Endothelial cell (in vitro differentiated cells): ENCODE data around the gene HDAC9. TPM values are rescaled to one million over a fixed set of nuclear protein-coding genes. Genes with fewer than 3 reads are reported as not detected.

Source experiments
- DNase-seq: peaks from one replicate; pipeline ENCODE4 v3.0.0; 2021; ENCODE audit warnings: low spot score
- H3K27ac Mint-ChIP-seq: one replicate; pipeline ENCODE4 v1.8.0; 2021; ENCODE audit warnings: mixed read lengths, inconsistent platforms; ENCODE audit not compliant: unreplicated experiment
- H3K27me3 Mint-ChIP-seq: one replicate; pipeline ENCODE4 v1.8.0; 2021; ENCODE audit warnings: mild to moderate bottlenecking, moderate library complexity, mixed read lengths, inconsistent platforms; ENCODE audit not compliant: unreplicated experiment
- H3K36me3 Mint-ChIP-seq: one replicate; pipeline ENCODE4 v1.8.0; 2021; ENCODE audit warnings: mild to moderate bottlenecking, low read depth, mixed read lengths, inconsistent platforms; ENCODE audit not compliant: unreplicated experiment
- H3K4me1 Mint-ChIP-seq: one replicate; pipeline ENCODE4 v1.8.0; 2021; ENCODE audit warnings: mild to moderate bottlenecking, mixed read lengths, inconsistent platforms; ENCODE audit not compliant: unreplicated experiment
- H3K4me3 Mint-ChIP-seq: one replicate; pipeline ENCODE4 v1.8.0; 2021; ENCODE audit warnings: mild to moderate bottlenecking, mixed read lengths, inconsistent platforms; ENCODE audit not compliant: unreplicated experiment
- H3K9me3 Mint-ChIP-seq: one replicate; pipeline ENCODE4 v1.8.0; 2021; ENCODE audit warnings: mixed read lengths, inconsistent platforms; ENCODE audit not compliant: unreplicated experiment
- CTCF ChIP-seq: fragments of 200-600 bp; sonication (generic); IDR thresholded peaks from one replicate; pipeline ENCODE4 v1.5.0; 2021; ENCODE audit warnings: antibody characterized with exemption; ENCODE audit not compliant: unreplicated experiment
- total RNA-seq: library from RNA; stranded (reverse); fragmentation: NEBNext Ultra II Directional; extraction: Animal tissue kit (Norgen Biotek cat#: 25700); gene quantifications from one replicate; pipeline ENCODE4 v1.2.1, GENCODE V29; 2021; ENCODE audit not compliant: unreplicated experiment

The HDAC9 gene
- total RNA-seq, 1 donor from 2014 or later: 1.2 TPM

- TF ChIP-seq CTCF: no peak
- no peak overlapping the region for H3K27ac Mint-ChIP-seq
- no peak for DNase-seq
- no peaks in the 10 kb centered on the region for H3K36me3 Mint-ChIP-seq
- H3K4me3 Mint-ChIP-seq: no peak overlapping the region
- H3K4me1 Mint-ChIP-seq: peaks cover 1% of the 10 kb centered on the region
- no peaks in the 10 kb centered on the region for H3K27me3 Mint-ChIP-seq
- no peaks in the 10 kb centered on the region for H3K9me3 Mint-ChIP-seq
These were observed 405.8 kb downstream of the HDAC9 start for GRCh38 chr7:18901351-18901750.

- no peak for DNase-seq
- TF ChIP-seq CTCF: no peak
- Mint-ChIP-seq H3K9me3 (no peaks in the 10 kb centered on the region), H3K4me3 (no peak overlapping the region), H3K27ac (no peak overlapping the region), H3K4me1 (no peaks in the 10 kb centered on the region), H3K36me3 (no peaks in the 10 kb centered on the region), H3K27me3 (no peaks in the 10 kb centered on the region)
These were observed 406.5 kb downstream of the HDAC9 start for GRCh38 chr7:18901982-18902421.

- TF ChIP-seq CTCF: no peak
- no peaks in the 10 kb centered on the region for H3K27me3 Mint-ChIP-seq
- H3K27ac Mint-ChIP-seq: no peak overlapping the region
- DNase-seq: no peak
- H3K4me3 Mint-ChIP-seq: no peak overlapping the region
- H3K36me3 Mint-ChIP-seq: no peaks in the 10 kb centered on the region
- no peaks in the 10 kb centered on the region for H3K4me1 Mint-ChIP-seq
- no peaks in the 10 kb centered on the region for H3K9me3 Mint-ChIP-seq
These were observed 407.3 kb downstream of the HDAC9 start for GRCh38 chr7:18902892-18903291.

- no peak overlapping the region for H3K4me3 Mint-ChIP-seq
- H3K27ac Mint-ChIP-seq: no peak overlapping the region
- H3K4me1 Mint-ChIP-seq: no peaks in the 10 kb centered on the region
- DNase-seq: no peak
- no peaks in the 10 kb centered on the region for H3K27me3 Mint-ChIP-seq
- TF ChIP-seq CTCF: no peak
- H3K36me3 Mint-ChIP-seq: no peaks in the 10 kb centered on the region
- H3K9me3 Mint-ChIP-seq: no peaks in the 10 kb centered on the region
These were observed 408.1 kb downstream of the HDAC9 start for GRCh38 chr7:18903695-18904094.

GRCh38 chr7:18905316-18905943 is 409.9 kb downstream of the HDAC9 start:
- TF ChIP-seq CTCF: no peak
- Mint-ChIP-seq H3K27ac (no peak overlapping the region), H3K27me3 (no peaks in the 10 kb centered on the region), H3K4me3 (no peak overlapping the region), H3K9me3 (no peaks in the 10 kb centered on the region), H3K4me1 (no peaks in the 10 kb centered on the region), H3K36me3 (no peaks in the 10 kb centered on the region)
- no peak for DNase-seq
